Measurements from ENCODE around the gene OR6S1.

DNA sequence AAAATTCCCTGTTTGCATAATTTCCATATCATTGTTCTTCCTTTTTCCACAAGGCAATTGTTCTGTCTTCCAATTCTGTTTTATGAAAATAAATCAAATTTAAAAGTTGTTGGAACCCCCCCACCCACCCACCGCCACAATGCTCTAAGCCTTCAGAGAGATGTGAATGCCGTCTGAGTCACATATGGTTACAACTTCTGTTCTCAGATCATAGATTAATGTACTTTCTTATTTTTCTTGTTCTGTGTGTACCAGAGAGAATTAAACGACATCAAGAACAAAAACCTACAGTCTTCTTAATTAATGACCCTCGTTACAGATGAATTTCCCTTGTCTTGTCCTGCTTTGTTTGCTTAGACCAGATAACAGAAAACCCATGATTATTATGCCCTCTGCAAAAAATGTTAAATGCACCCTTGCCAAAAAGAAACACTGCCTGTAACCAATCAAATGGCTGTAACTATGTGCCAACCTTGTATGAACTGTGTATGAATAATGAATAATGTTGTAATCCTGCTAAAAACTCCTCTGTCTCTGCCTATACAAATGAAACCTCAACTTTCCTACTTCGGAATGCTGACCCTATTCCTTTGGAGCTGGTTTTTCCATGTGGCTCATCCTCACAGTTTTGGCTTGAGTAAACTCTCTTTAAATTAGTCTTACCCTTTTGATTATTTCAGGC, 14.0 kb downstream of the OR6S1 start:
- TF ChIP-seq CTCF (IDR thresholded peaks at IDR 0.05) (no peak), POLR2A (IDR thresholded peaks at IDR 0.05) (no peak), EP300 (IDR thresholded peaks at IDR 0.05) (no peak)

All from ovary (tissue), 3 donors.